ENCODE results near the gene SRM.
A peak's percentile ranks its signal among the peaks of the same experiment; 100 is the strongest.
"Not testable (repeated sequence)": the region's sequence is repeated elsewhere in the genome, so short reads cannot be mapped to it uniquely, and the experiment has no call there.

The SRM gene

DNA sequence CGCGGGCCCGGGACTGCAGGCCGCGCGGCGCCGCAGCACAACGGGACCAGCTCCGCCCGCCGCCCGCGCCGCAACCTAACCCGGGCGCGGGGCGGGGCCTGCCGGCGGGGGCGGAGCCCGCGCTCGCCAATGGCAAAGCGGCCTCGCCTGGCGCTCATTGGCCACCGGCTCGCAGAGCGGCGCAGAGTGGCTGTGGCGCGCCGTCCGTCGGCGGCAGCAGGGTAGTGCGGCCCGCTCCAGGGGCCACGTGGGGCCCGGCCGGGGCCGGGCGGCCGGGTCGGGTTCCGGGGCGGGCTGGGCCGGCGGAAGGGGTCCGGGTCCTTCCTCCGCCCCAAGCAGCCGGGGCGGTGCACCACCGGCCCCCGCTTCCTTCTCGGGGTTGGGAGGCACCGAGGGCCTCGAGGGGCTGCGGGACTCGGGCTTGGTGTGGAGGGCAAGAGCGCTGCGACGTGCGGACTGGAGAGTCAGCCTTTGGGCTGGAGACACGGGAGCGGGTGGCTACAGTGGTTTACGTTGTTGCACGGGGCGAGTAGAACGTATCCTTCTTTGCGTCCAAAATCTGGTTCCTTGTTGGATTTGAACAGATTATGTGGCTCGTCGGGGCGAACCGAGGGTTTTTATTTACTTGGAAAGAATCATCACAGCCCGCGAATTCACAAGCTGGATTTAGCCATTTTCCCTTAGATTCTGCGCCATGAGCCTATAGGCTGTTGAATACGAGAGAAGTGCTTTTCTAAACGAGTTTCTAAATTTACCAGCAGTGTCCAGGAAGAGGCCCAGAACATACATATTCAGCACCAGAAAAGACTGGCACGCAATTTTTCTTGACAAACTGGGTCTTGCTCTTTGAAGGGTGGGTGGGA lies at the start of gene SRM:
SRM (minus strand) TSS at position 51 of the 863 bp plus-strand sequence. CDS start 75 bp downstream, outside the sequence.
- DNase-seq (ENCODE audit: low spot score), result peak; percentile 87

DNA sequence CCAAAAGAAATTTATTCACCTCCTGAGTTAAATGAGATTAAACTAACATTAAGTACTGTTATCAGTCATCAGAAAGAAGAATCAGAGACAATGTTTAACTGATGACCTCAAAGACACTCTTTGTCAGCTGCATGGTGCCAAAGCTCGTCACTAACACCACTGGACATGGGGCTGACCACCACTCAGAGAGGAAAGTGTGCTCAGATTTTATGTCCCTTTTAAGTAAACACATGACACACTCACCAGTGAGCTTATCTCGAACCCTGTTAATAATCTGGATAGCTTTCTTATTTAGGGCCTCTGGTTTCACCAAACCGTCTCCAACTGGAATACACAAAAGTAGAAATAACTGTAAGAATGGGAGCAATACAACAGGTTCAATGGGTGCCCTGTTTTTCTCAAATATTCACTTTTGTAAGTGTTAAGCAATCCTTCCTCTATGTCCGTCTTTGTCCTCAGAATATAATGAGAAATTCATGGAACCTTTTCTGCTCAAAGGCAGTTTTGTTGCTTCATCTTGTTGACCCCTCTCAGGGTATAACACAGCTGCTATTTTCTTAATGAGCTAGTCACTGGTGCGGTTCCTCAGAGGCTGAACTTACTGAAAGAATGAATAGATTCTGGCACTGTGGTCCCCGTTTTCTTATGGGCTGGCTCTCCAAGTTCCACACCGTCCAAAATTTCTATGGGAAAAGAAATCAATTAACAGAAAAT lies 49.4 kb upstream of the SRM start:
- DNase-seq (ENCODE audit: low spot score), result peak; percentile 90

- DNase-seq (ENCODE audit: low spot score), result no peak
These were observed 47.8 kb upstream of the SRM start for GRCh38 chr1:11107599-11107998.

- no peak for DNase-seq (ENCODE audit: low spot score)
These were observed 45.8 kb upstream of the SRM start for GRCh38 chr1:11105586-11105985.

DNA sequence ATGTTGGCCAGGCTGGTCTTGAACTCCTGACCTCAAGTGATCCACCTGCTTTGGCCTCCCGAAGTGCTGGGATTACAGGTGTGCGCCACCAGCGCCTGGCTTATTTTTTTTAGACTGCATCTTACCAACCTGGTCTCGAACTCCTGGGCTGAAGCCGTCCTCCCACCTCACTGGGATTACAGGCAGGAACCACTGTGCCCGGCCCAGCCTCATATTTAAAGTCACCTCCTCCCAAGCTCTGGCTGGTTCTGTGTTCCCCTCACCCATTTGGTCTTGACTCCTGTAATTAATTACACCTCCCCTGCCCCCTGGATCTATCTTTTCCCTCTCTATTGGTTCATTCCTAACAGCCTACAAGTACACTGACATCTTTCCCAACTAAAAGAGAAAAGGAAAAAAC lies 41.5 kb upstream of the SRM start:
- DNase-seq (ENCODE audit: low spot score), result no peak

DNA sequence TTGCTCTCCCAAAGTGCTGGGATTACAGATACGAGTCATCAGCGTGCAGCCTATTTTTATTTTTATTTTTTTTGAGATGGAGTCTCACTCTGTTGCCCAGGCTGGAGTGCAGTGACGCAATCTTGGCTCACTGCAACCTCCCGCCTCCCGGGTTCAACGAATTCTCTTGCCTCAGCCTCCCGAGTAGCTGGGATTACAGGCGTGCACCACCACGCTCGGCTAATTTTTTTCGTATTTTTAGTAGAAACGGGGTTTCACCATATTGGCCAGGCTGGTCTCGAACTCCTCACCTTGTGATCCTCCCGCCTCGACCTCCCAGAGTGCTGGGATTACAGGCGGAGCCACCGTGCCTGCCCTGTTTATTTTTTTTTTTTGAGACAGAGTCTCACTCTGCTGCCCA lies 41.0 kb upstream of the SRM start:
- not testable (repeated sequence) for DNase-seq (ENCODE audit: low spot score)

DNA sequence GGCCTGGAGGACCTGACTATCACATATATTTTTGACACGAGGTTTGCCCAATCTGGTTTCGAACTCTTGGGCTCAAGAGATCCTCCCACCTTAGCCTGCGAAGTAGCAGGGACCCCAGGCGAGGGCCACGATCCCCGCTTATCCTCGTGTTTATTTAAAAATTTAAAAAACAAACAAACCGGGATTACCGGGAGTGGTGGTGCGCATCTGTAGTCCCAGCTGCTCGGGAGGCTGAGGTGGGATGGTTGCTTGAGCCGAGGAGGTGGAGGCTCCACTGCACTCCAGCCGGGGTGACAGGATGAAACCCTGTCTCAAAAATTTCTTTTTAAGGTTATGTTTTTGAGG lies 40.3 kb upstream of the SRM start:
- DNase-seq (ENCODE audit: low spot score), result no peak

- peak; percentile 81 for DNase-seq (ENCODE audit: low spot score)
These were observed 39.7 kb upstream of the SRM start, which contains the start of gene EXOSC10 for GRCh38 chr1:11099310-11100148. EXOSC10 (minus strand) TSS chr1:11099869; CDS start chr1:11099831, 38 bp downstream.

GRCh38 chr1:11098931-11099309 lies 39.1 kb upstream of the SRM start:
- no peak for DNase-seq (ENCODE audit: low spot score)

GRCh38 chr1:11083784-11084183 lies 24.0 kb upstream of the SRM start:
- not testable (repeated sequence) for DNase-seq (ENCODE audit: low spot score)

- DNase-seq (ENCODE audit: low spot score), result no peak
These were observed 21.1 kb upstream of the SRM start for GRCh38 chr1:11080931-11081330.

DNA sequence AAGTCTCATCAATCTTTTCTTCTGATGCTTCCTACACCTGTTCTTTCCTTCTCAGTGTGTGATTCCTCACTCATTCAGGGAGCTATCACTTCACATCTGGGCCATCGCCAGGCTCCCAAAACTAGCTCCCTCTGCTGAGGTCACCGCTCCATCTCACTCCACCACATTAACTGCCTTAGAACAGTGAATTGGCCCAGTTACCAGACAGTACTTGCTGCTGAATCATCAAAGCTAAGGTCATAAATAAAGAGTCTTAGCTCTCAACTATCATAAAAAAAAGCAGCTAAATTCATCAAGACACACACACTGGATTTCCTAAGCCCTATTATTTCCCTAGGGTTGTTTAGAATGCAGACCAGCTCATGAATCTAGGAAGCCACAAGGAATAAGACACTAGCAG lies 18.8 kb upstream of the SRM start:
- DNase-seq (ENCODE audit: low spot score), result no peak

DNA sequence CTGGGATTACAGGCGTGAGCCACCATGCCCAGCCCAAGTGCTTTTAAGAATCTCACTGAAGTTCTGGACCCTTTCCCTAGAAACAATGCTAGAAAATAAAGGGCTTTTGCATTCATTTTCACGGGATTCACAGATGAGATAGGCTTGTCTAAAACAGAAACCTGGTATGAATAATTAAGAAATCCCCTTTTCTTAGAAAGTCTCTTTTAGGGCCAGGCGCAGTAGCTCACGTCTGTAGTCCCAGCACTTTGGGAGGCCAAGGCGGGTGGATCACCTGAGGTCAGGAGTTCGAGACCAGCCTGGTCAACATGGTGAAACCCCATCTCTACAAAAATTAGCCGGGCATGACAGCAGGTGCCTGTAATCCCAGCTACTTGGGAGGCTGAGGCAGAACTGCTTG lies 13.6 kb upstream of the SRM start:
- DNase-seq (ENCODE audit: low spot score), result not testable (repeated sequence)

GRCh38 chr1:11072216-11072917 lies 12.5 kb upstream of the SRM start:
- no peak for DNase-seq (ENCODE audit: low spot score)

- DNase-seq (ENCODE audit: low spot score), result no peak
These were observed 11.8 kb upstream of the SRM start for GRCh38 chr1:11071463-11072215.

DNA sequence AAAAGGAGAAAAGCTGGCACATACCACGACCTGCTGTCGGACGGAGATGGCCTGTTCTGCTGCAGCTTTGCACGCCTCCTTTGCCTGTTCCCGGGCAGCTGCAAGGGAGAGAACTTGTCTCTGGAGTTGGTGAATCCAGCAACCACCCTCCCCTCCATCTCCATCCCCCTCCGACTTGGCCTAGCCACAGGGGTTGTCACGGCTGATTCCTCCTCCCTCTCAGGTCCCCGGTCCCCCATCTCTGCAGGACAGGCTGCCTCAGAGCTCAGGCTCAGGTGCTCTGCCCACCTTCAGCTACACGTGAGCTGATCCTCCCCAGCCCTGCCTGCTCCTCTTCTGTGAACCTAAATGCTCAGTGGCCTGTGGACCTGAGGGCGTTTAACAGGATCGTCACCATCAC lies 11.1 kb upstream of the SRM start:
- no peak for DNase-seq (ENCODE audit: low spot score)

DNA sequence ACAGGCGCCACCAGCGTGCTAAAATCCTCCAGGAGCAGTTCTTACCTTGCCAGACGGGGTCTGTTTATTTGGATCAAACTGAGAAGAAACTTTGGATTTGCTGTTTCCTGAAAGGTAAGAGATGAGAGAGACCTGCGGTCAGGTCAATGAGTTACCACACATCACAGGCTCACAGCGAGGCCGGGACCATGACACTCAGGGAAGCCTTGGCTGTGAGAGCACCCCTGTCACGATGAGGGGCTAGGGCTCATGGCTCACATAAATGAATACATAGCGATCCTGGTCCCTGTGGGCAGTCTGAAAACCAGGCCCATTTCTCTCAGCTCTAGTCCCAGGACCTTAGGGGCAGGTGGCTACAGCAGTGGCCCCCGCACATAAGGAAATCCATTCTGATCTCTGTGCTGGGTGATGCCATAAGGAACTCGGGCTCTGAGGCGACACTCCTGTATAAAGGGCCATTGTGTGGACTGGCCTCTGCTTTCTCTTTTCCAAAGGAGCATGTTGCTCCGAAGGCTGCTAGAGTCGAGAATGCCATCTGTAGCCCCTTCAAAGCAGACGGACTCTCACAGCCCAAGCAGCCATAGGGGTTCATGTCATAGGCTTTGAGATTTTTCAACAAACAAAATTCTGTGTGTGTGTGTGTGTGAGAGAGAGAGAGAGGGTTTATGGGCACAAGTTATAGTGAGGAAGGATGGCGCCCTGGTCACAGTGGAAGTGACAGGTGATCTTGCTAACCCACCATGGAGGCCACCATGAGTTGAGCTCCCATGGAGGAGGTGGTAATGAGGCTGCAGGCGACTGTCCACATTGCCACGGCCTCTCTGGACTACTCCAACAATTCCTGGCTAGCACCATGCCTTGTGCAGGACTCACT lies 9.0 kb upstream of the SRM start:
- DNase-seq (ENCODE audit: low spot score), result peak; percentile 67

DNA sequence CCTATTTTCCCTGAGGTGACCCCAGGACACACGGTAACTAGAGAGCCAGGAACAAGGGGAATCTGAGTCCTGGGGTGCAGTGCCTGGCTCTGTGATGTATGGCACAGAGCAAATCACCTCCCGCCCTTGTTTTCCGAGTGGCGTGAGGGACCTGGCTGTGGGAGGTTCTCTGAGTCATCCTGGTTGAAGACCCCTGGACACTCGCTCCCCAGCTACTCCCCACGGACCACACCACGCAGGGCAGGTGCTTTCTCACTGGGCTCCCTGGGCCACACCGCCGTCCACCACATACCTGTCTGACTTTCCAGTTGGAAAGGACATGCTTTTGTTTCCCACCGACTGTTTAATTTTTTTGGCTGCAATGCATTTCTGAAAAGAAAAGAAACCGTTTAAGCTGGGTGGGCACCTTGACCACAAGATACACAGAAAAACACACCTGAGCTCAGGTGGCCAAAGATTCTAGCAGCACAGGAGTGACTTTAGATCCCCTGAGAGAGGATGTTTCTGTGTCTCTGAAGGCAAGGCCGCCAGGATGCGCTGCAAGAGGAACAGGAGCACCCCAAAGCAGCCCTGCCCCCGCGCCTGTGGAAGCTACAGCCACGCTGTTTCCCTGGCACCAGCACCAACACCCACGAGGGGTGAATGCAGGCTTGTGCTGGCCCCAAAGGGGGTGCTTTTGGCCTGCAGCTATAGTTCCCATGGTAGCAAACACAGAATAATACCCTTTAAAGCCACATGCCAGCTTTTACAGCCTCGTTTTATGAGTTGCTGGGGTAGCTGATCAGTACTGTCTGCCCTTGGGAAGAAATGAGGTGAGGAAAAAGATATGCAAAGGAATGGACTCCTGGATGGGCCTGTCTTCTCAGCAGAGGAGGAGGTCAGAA lies 8.1 kb upstream of the SRM start:
- no peak for DNase-seq (ENCODE audit: low spot score)

GRCh38 chr1:11065796-11066195 lies 6.0 kb upstream of the SRM start:
- DNase-seq (ENCODE audit: low spot score), result no peak
